Measurements from ENCODE around the gene ZNF620. TPM values are rescaled to one million over a fixed set of nuclear protein-coding genes. Genes with fewer than 3 reads are reported as not detected.

Gene ZNF620
- total and polyA plus RNA-seq, 9 donors: 1.4 to 4.2 (median 3.7) TPM

GRCh38 chr3:40465456-40465855 is 40.4 kb upstream of the ZNF620 start:
- Histone ChIP-seq H3K4me1 (ENCODE audit: insufficient read depth) (no peaks in the 10 kb centered on the region), H3K27ac (no peak overlapping the region), H3K9me3 (no peaks in the 10 kb centered on the region), H3K4me3 (no peak overlapping the region), H3K36me3 (no peaks in the 10 kb centered on the region), H3K27me3 (no peaks in the 10 kb centered on the region)
- TF ChIP-seq, protein P1, sequence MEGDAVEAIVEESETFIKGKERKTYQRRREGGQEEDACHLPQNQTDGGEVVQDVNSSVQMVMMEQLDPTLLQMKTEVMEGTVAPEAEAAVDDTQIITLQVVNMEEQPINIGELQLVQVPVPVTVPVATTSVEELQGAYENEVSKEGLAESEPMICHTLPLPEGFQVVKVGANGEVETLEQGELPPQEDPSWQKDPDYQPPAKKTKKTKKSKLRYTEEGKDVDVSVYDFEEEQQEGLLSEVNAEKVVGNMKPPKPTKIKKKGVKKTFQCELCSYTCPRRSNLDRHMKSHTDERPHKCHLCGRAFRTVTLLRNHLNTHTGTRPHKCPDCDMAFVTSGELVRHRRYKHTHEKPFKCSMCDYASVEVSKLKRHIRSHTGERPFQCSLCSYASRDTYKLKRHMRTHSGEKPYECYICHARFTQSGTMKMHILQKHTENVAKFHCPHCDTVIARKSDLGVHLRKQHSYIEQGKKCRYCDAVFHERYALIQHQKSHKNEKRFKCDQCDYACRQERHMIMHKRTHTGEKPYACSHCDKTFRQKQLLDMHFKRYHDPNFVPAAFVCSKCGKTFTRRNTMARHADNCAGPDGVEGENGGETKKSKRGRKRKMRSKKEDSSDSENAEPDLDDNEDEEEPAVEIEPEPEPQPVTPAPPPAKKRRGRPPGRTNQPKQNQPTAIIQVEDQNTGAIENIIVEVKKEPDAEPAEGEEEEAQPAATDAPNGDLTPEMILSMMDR (IDR thresholded peaks at IDR 0.05): no peak
- no peak for TF ChIP-seq POLR2A (IDR thresholded peaks at IDR 0.05)
- no peak for TF ChIP-seq EP300 (IDR thresholded peaks at IDR 0.05)
- DNase-seq: no peak
- 61 to 85% (median 78%) methylated on average over 2 of the region's 2 CpGs for WGBS, 3 donors
- intact Hi-C loops (cut with DNase I): no loop called here

GRCh38 chr3:40468018-40468417 is 37.8 kb upstream of the ZNF620 start:
- no peak overlapping the region for H3K4me3 ChIP-seq
- intact Hi-C loops (cut with DNase I): no loop called here
- no peak for TF ChIP-seq EP300 (IDR thresholded peaks at IDR 0.05)
- TF ChIP-seq, protein P1 (IDR thresholded peaks at IDR 0.05): no peak
- TF ChIP-seq POLR2A (IDR thresholded peaks at IDR 0.05): no peak
- H3K36me3 ChIP-seq: no peaks in the 10 kb centered on the region
- H3K27ac ChIP-seq: no peak overlapping the region
- H3K27me3 ChIP-seq: no peaks in the 10 kb centered on the region
- no peaks in the 10 kb centered on the region for H3K4me1 ChIP-seq (ENCODE audit: insufficient read depth)
- WGBS, 3 donors: 67 to 82% (median 78%) methylated on average over 4 of the region's 4 CpGs
- no peaks in the 10 kb centered on the region for H3K9me3 ChIP-seq
- no peak for DNase-seq

DNA sequence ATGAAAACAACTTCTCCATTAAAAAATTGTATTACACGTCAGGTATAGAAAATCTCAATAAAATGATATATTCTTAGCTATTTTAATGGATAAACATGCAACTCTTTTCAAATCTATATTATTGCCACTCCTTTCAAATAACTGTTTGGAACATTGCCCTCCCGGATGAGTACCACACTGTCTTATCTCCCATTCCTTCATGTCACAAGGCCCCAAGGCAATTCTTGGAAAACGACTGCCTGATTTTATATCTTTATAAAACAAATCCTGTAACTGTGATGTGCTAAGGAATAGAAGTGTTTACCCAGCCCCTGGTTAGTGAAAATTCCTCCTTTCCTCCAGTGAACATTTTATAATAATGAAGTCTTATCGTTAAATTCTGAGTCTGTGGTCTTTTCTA is 35.1 kb upstream of the ZNF620 start:
- WGBS, 3 donors: 75 to 85% (median 76%) methylated on average over 4 of the region's 4 CpGs
- TF ChIP-seq, protein P1 (IDR thresholded peaks at IDR 0.05): no peak
- TF ChIP-seq POLR2A (IDR thresholded peaks at IDR 0.05): no peak
- no peak for TF ChIP-seq EP300 (IDR thresholded peaks at IDR 0.05)
- Histone ChIP-seq H3K27me3 (no peaks in the 10 kb centered on the region), H3K36me3 (no peaks in the 10 kb centered on the region), H3K4me3 (no peak overlapping the region), H3K9me3 (no peaks in the 10 kb centered on the region), H3K4me1 (ENCODE audit: insufficient read depth) (no peaks in the 10 kb centered on the region), H3K27ac (no peak overlapping the region)
- intact Hi-C loops (cut with DNase I): no loop called here
- no peak for DNase-seq

DNA sequence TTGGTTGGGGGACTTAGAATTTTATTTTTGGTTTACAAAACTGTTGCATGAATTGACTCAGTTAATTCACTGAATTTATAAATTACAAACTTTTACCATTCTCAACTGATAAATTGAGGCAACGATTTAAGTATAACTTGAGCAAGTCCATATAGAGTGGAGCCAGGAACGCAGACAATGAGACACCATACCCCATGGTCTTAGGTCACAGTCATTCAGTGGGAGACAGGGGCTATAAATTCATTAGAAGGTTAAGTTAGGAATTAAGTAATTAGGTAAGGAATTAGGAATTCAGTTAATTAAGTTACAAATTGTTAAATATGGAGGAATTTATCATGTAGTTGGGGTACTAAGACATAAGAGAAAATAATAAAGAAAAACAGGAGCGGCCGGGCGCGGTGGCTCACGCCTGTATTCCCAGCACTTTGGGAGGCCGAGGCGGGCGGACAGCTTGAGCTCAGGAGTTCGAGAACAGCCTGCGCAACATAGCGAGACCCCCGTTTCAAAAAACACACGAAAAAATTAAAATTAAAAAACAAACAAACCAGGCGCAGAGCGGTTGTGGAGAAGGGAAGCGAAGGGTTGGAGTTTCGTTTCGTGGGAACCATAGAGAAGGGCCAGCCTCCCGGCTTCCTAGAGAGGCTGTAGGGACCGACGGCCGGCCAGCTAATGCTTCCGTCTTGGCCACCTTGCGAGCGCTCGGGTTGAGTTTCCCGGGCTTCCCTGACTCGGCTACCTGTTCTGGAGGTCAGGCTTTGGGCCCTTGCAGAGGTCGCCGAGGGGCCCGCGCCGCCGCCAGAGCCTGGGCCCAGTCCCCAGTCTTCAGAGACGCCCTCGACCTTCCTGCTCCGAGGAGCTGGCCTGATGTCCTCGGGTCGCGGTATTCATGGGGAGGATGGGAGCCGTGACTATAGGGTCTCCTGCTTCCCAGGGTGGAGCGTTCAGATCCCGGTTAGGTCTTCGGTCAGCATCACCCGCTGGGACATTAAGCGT is 29.1 kb upstream of the ZNF620 start, which contains the start of gene ZNF619:
TSS of gene ZNF619 (plus strand) at position 645 of the 993 bp plus-strand sequence. CDS start 858 bp downstream, outside the sequence.
- intact Hi-C loops (cut with DNase I): no loop called here
- Histone ChIP-seq H3K4me1 (ENCODE audit: insufficient read depth) (peaks cover 4% of the 10 kb centered on the region), H3K9me3 (no peaks in the 10 kb centered on the region), H3K36me3 (no peaks in the 10 kb centered on the region), H3K27ac (peak within 1 kb of the TSS in 1 of 2 donors; percentile 21), H3K27me3 (no peaks in the 10 kb centered on the region), H3K4me3 (peak within 1 kb of the TSS; percentile 96)
- DNase-seq: peak; percentile 66 to 82 (median 74)
- TF ChIP-seq EP300 (IDR thresholded peaks at IDR 0.05) (no peak), POLR2A (IDR thresholded peaks at IDR 0.05) (no peak)
- TF ChIP-seq, protein P1 (IDR thresholded peaks at IDR 0.05): no peak
- 4 to 8% (median 6%) methylated on average over 48 of the region's 48 CpGs for WGBS, 3 donors
